ENCODE data around the gene FMNL2.

The FMNL2 gene

GRCh38 chr2:152569186-152569585, 234.2 kb downstream of the FMNL2 start:
- no peak for DNase-seq (ENCODE audit: low read depth in 1 of 2, low spot score in 1 of 2)

- no peak for DNase-seq (ENCODE audit: low read depth in 1 of 2, low spot score in 1 of 2)
Observed at GRCh38 chr2:152571048-152571766, 236.2 kb downstream of the FMNL2 start.

- no peak for DNase-seq (ENCODE audit: low read depth in 1 of 2, low spot score in 1 of 2)
Observed at GRCh38 chr2:152572031-152572430, 237.1 kb downstream of the FMNL2 start.

- DNase-seq (ENCODE audit: low read depth in 1 of 2, low spot score in 1 of 2), result peak in 1 of 2 donors; percentile 57
Observed at GRCh38 chr2:152573168-152573567, 238.2 kb downstream of the FMNL2 start.

- no peak for DNase-seq (ENCODE audit: low read depth in 1 of 2, low spot score in 1 of 2)
Observed at GRCh38 chr2:152577579-152577978, 242.6 kb downstream of the FMNL2 start.

- DNase-seq (ENCODE audit: low read depth in 1 of 2, low spot score in 1 of 2), result no peak
Observed at GRCh38 chr2:152578573-152578972, 243.6 kb downstream of the FMNL2 start.

GRCh38 chr2:152580714-152581113, 245.7 kb downstream of the FMNL2 start:
- no peak for DNase-seq (ENCODE audit: low read depth in 1 of 2, low spot score in 1 of 2)

- no peak for DNase-seq (ENCODE audit: low read depth in 1 of 2, low spot score in 1 of 2)
Observed at GRCh38 chr2:152581360-152581759, 246.4 kb downstream of the FMNL2 start.

- no peak for DNase-seq (ENCODE audit: low read depth in 1 of 2, low spot score in 1 of 2)
Observed at GRCh38 chr2:152582081-152582480, 247.1 kb downstream of the FMNL2 start.

- no peak for DNase-seq (ENCODE audit: low read depth in 1 of 2, low spot score in 1 of 2)
Observed at GRCh38 chr2:152583512-152584229, 248.7 kb downstream of the FMNL2 start.

GRCh38 chr2:152584301-152584700, 249.3 kb downstream of the FMNL2 start:
- no peak for DNase-seq (ENCODE audit: low read depth in 1 of 2, low spot score in 1 of 2)

GRCh38 chr2:152585830-152586484, 251.0 kb downstream of the FMNL2 start:
- DNase-seq (ENCODE audit: low read depth in 1 of 2, low spot score in 1 of 2), result no peak

GRCh38 chr2:152587187-152587947, 252.4 kb downstream of the FMNL2 start:
- no peak for DNase-seq (ENCODE audit: low read depth in 1 of 2, low spot score in 1 of 2)

- no peak for DNase-seq (ENCODE audit: low read depth in 1 of 2, low spot score in 1 of 2)
Observed at GRCh38 chr2:152588998-152589397, 254.0 kb downstream of the FMNL2 start.

- no peak for DNase-seq (ENCODE audit: low read depth in 1 of 2, low spot score in 1 of 2)
Observed at GRCh38 chr2:152594022-152594766, 259.2 kb downstream of the FMNL2 start.

- no peak for DNase-seq (ENCODE audit: low read depth in 1 of 2, low spot score in 1 of 2)
Observed at GRCh38 chr2:152594792-152595191, 259.8 kb downstream of the FMNL2 start.

GRCh38 chr2:152598975-152599759, 264.2 kb downstream of the FMNL2 start:
- DNase-seq (ENCODE audit: low read depth in 1 of 2, low spot score in 1 of 2), result no peak

GRCh38 chr2:152600051-152600657, 265.2 kb downstream of the FMNL2 start:
- no peak for DNase-seq (ENCODE audit: low read depth in 1 of 2, low spot score in 1 of 2)

- no peak for DNase-seq (ENCODE audit: low read depth in 1 of 2, low spot score in 1 of 2)
Observed at GRCh38 chr2:152600697-152601096, 265.7 kb downstream of the FMNL2 start.
